Activated gamma-delta T cell (primary cell): ENCODE data around the gene CST9L.
"Not testable (repeated sequence)": the region's sequence is repeated elsewhere in the genome, so short reads cannot be mapped to it uniquely, and the experiment has no call there.

Source experiments
- DNase-seq: peaks from one replicate; lab custom pipeline; 2025; lab: John Stamatoyannopoulos, UW

CST9L gene

GRCh38 chr20:23586735-23587525, 18.6 kb upstream of the CST9L start:
- no peak for DNase-seq

- no peak for DNase-seq
These were observed 17.8 kb upstream of the CST9L start for GRCh38 chr20:23585808-23586734.

GRCh38 chr20:23585449-23585807, 17.1 kb upstream of the CST9L start:
- DNase-seq = no peak

- DNase-seq = no peak
These were observed 16.3 kb upstream of the CST9L start for GRCh38 chr20:23584434-23585199.

GRCh38 chr20:23583526-23583925, 15.2 kb upstream of the CST9L start:
- no peak for DNase-seq

GRCh38 chr20:23582293-23582692, 14.0 kb upstream of the CST9L start:
- no peak for DNase-seq

- not testable (repeated sequence) for DNase-seq
These were observed 13.5 kb upstream of the CST9L start for GRCh38 chr20:23581833-23582232.

- DNase-seq = no peak
These were observed 6.7 kb upstream of the CST9L start for GRCh38 chr20:23574977-23575376.

- DNase-seq = no peak
These were observed 2.0 kb upstream of the CST9L start for GRCh38 chr20:23570178-23570760.

GRCh38 chr20:23569570-23569969, 1.3 kb upstream of the CST9L start:
- DNase-seq = no peak

- no peak for DNase-seq
These were observed 667 bp upstream of the CST9L start for GRCh38 chr20:23568971-23569330.

GRCh38 chr20:23566199-23566932, 1.9 kb downstream of the CST9L start:
- no peak for DNase-seq

GRCh38 chr20:23565503-23566045, 2.7 kb downstream of the CST9L start:
- DNase-seq = no peak

GRCh38 chr20:23564927-23565326, 3.4 kb downstream of the CST9L start:
- DNase-seq = no peak

GRCh38 chr20:23562721-23563342, 5.5 kb downstream of the CST9L start:
- no peak for DNase-seq

- no peak for DNase-seq
These were observed 13.9 kb downstream of the CST9L start for GRCh38 chr20:23554401-23554800.

GRCh38 chr20:23551786-23552185, 16.5 kb downstream of the CST9L start:
- DNase-seq = no peak

GRCh38 chr20:23551383-23551782, 16.9 kb downstream of the CST9L start:
- no peak for DNase-seq

- no peak for DNase-seq
These were observed 18.1 kb downstream of the CST9L start for GRCh38 chr20:23550227-23550626.

- no peak for DNase-seq
These were observed 19.9 kb downstream of the CST9L start for GRCh38 chr20:23548408-23548807.

- DNase-seq = no peak
These were observed 20.7 kb downstream of the CST9L start for GRCh38 chr20:23547613-23548012.
